Measurements from ENCODE around the gene RNF43. TPM values are rescaled to one million over a fixed set of nuclear protein-coding genes. Genes with fewer than 3 reads are reported as not detected.

RNF43 gene
- total RNA-seq, 1 donor from 2014 or later = not detected

- Mint-ChIP-seq H3K4me1 (ENCODE audit: low read depth, unreplicated experiment) (peaks cover 9% of the 10 kb centered on the region), H3K4me3 (ENCODE audit: unreplicated experiment) (no peak overlapping the region), H3K36me3 (ENCODE audit: unreplicated experiment) (no peaks in the 10 kb centered on the region), H3K27me3 (ENCODE audit: unreplicated experiment) (no peaks in the 10 kb centered on the region), H3K27ac (ENCODE audit: unreplicated experiment) (no peak overlapping the region), H3K9me3 (ENCODE audit: unreplicated experiment) (no peaks in the 10 kb centered on the region)
- DNase-seq = no peak
- TF ChIP-seq, protein P1, sequence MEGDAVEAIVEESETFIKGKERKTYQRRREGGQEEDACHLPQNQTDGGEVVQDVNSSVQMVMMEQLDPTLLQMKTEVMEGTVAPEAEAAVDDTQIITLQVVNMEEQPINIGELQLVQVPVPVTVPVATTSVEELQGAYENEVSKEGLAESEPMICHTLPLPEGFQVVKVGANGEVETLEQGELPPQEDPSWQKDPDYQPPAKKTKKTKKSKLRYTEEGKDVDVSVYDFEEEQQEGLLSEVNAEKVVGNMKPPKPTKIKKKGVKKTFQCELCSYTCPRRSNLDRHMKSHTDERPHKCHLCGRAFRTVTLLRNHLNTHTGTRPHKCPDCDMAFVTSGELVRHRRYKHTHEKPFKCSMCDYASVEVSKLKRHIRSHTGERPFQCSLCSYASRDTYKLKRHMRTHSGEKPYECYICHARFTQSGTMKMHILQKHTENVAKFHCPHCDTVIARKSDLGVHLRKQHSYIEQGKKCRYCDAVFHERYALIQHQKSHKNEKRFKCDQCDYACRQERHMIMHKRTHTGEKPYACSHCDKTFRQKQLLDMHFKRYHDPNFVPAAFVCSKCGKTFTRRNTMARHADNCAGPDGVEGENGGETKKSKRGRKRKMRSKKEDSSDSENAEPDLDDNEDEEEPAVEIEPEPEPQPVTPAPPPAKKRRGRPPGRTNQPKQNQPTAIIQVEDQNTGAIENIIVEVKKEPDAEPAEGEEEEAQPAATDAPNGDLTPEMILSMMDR (IDR thresholded peaks at IDR 0.05; ENCODE audit: partially characterized antibody, unreplicated experiment) = no peak
Observed at GRCh38 chr17:58373003-58373402, 44.3 kb downstream of the RNF43 start.

DNA sequence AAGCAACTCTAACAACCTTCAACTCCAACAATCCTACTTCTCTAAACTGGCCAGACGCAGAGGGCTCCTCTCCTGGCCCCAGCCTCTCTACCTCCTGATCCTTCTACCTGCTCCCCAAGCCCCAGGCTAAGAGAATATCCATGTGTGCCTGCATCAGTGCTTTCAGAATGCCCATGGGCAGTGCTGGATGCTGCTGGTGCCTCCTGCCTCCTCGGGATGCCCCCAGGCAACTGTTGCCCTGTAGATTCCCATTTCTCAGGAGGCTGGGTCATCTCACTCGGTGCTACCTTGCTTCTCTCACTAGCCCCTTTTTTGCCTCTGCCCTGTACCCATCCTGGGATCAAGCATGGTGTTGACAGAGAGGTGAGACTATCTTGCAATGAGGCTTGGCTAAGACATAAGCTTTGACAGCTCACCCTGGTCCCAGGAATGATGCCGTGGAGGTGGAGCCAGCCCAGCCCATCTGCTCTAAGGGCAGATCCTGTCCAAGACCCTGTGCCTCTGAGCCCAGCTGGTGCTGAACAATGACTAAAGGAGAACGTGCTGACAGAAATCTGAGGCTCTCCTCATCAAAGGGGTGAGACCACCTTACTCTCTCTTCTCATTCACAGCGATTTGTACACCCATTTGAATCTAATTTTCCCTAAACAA, 45.9 kb downstream of the RNF43 start:
- H3K36me3 Mint-ChIP-seq (ENCODE audit: unreplicated experiment) = no peaks in the 10 kb centered on the region
- H3K27me3 Mint-ChIP-seq (ENCODE audit: unreplicated experiment) = no peaks in the 10 kb centered on the region
- H3K4me1 Mint-ChIP-seq (ENCODE audit: low read depth, unreplicated experiment) = peaks cover 9% of the 10 kb centered on the region
- no peak overlapping the region for H3K27ac Mint-ChIP-seq (ENCODE audit: unreplicated experiment)
- TF ChIP-seq, protein P1 (IDR thresholded peaks at IDR 0.05; ENCODE audit: partially characterized antibody, unreplicated experiment) = no peak
- H3K4me3 Mint-ChIP-seq (ENCODE audit: unreplicated experiment) = no peak overlapping the region
- DNase-seq = no peak
- H3K9me3 Mint-ChIP-seq (ENCODE audit: unreplicated experiment) = no peaks in the 10 kb centered on the region

- H3K4me1 Mint-ChIP-seq (ENCODE audit: low read depth, unreplicated experiment) = peaks cover 9% of the 10 kb centered on the region
- H3K4me3 Mint-ChIP-seq (ENCODE audit: unreplicated experiment) = no peak overlapping the region
- no peak overlapping the region for H3K27ac Mint-ChIP-seq (ENCODE audit: unreplicated experiment)
- H3K36me3 Mint-ChIP-seq (ENCODE audit: unreplicated experiment) = no peaks in the 10 kb centered on the region
- TF ChIP-seq, protein P1 (IDR thresholded peaks at IDR 0.05; ENCODE audit: partially characterized antibody, unreplicated experiment) = no peak
- no peaks in the 10 kb centered on the region for H3K9me3 Mint-ChIP-seq (ENCODE audit: unreplicated experiment)
- DNase-seq = no peak
- no peaks in the 10 kb centered on the region for H3K27me3 Mint-ChIP-seq (ENCODE audit: unreplicated experiment)
Observed at GRCh38 chr17:58370716-58371115, 46.6 kb downstream of the RNF43 start.

DNA sequence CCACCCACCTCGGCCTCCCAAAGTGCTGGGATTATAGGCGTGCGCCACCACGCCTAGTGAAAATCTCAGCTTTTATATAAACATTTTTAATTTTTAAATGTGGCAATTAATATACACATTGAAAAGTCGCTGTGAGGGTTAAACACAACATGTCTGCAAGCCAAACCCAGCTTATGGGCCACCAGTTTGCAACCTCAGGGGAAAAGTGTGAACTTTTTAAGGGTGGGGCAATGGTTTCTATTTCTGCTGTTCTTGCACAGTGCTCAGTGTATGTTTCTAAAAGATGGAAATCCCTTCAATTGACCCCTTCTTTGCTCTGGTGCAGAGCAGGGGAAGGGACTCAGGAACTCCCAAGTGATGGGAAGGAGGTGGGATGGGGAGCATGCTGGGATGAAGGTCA, 47.0 kb downstream of the RNF43 start:
- H3K9me3 Mint-ChIP-seq (ENCODE audit: unreplicated experiment) = no peaks in the 10 kb centered on the region
- DNase-seq = no peak
- H3K4me1 Mint-ChIP-seq (ENCODE audit: low read depth, unreplicated experiment) = peaks cover 9% of the 10 kb centered on the region
- H3K27ac Mint-ChIP-seq (ENCODE audit: unreplicated experiment) = no peak overlapping the region
- no peak overlapping the region for H3K4me3 Mint-ChIP-seq (ENCODE audit: unreplicated experiment)
- no peaks in the 10 kb centered on the region for H3K27me3 Mint-ChIP-seq (ENCODE audit: unreplicated experiment)
- TF ChIP-seq, protein P1 (IDR thresholded peaks at IDR 0.05; ENCODE audit: partially characterized antibody, unreplicated experiment) = no peak
- H3K36me3 Mint-ChIP-seq (ENCODE audit: unreplicated experiment) = no peaks in the 10 kb centered on the region

DNA sequence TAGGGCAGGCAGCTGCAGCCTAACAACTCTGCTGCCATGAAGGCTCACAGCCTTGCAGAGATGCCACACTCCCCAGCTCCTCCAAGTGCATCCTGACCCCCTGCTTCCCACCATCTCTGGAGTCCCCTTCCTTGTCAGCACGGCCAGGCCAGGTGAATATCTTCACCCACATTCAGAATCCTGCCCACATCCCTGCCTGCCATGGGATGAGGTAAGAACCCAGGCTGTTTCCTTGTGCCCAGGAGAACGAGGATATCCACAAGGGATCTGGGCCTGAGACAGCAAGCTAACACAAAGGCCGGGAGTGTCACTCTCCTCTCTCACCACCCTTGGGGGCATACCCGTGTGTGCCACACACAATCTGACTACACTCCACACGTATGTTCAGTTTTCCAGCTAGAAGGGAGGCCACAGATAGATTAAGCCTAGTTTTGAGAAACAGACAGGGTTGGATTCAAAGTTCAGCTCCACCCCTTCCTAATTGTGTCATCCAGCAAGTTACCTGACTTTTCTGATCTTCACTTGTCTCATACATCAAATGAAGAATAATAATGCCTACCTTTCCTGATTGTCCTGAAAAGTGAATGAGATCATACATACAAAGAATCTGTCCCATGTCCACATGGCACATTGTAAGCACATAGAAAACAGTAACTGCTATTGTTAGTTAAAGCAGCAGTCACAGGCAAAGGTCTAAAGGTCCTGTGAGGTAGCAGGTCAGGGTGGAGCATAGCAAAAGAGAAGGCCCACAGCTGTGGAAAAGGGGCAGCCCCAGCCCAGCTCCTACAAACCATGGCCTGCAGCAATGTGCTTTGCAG, 47.9 kb downstream of the RNF43 start:
- Mint-ChIP-seq H3K27me3 (ENCODE audit: unreplicated experiment) (no peaks in the 10 kb centered on the region), H3K4me1 (ENCODE audit: low read depth, unreplicated experiment) (peaks cover 9% of the 10 kb centered on the region), H3K4me3 (ENCODE audit: unreplicated experiment) (no peak overlapping the region), H3K36me3 (ENCODE audit: unreplicated experiment) (no peaks in the 10 kb centered on the region), H3K27ac (ENCODE audit: unreplicated experiment) (no peak overlapping the region), H3K9me3 (ENCODE audit: unreplicated experiment) (no peaks in the 10 kb centered on the region)
- DNase-seq = no peak
- TF ChIP-seq, protein P1 (IDR thresholded peaks at IDR 0.05; ENCODE audit: partially characterized antibody, unreplicated experiment) = no peak
